Stimulated activated CD4-positive, alpha-beta T cell treated with anti-CD3 and anti-CD28 coated beads, Interleukin-2, amount 100 ng/mL, for 4 hours (primary cell): ENCODE measurements around the gene TSSK2.
A peak's percentile ranks its signal among the peaks of the same experiment; 100 is the strongest.

ENCODE experiments used
- DNase-seq: peaks from one replicate; pipeline ENCODE4 v3.0.0-alpha.2; 2020; ENCODE audit warnings: low read depth

TSSK2 gene

GRCh38 chr22:19106886-19107729 is 24.0 kb upstream of the TSSK2 start:
- DNase-seq: no peak

- DNase-seq: no peak
These were observed 23.4 kb upstream of the TSSK2 start for GRCh38 chr22:19107730-19108074.

- no peak for DNase-seq
These were observed 22.3 kb upstream of the TSSK2 start for GRCh38 chr22:19108807-19109197.

- no peak for DNase-seq
These were observed 21.7 kb upstream of the TSSK2 start for GRCh38 chr22:19109198-19110063.

- no peak for DNase-seq
These were observed 21.0 kb upstream of the TSSK2 start for GRCh38 chr22:19110064-19110458.

DNA sequence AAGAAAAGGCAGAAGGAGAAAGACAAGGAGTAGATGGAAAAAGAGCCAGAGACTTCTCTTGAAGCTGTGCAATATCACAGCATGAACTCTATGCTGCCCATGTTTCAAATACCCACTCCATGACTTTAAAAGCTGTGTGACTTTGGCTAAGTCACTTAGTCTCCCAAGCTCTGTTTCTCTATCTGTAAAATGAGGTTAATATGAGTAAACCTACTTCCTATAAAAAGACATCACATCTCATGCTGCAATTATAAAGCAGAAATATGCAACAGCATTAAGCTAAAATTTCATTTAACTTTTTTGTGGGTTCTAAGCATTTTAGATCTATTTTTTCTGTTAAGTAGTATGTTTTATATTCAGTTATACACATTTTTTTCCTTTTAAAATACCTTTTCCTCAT is 20.5 kb upstream of the TSSK2 start:
- DNase-seq: no peak

DNA sequence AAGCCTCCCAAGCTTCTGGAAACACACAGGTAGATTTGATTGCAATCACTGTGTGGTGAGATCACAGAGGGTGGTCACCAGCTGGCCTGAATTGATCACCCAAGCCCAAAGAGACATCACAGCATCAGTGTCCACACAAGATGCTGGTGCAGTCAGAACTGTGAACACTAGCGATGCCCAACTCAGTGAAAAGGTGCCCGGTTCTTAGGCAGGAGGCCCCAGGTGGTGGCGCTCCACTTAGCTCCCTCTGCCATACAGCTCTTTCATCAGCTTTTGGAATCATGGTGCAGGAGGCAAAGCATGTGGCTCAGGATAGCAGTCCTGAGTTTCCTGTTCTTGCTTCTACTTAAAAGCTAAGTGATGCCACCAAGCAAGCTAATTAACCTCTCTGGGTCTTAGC is 20.0 kb upstream of the TSSK2 start:
- DNase-seq: no peak

DNA sequence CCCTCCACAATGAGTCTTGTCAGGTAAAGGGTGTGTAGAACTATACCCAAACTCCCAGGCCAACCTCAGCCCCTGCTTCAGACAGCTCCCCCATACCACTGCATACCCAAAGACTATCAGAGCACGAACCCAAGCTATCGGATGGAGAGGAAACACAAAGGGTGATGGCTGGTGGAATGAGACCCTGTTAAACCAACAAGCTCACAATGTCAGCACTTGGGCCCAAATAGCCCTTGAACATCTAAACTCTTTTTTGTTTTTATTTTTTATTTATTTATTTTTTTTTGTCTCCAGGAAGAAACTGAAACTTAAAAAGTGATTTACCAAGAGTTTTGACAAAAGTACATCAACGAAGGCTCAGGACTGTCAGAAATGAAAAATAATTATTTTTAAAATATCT is 19.5 kb upstream of the TSSK2 start:
- DNase-seq: no peak

DNA sequence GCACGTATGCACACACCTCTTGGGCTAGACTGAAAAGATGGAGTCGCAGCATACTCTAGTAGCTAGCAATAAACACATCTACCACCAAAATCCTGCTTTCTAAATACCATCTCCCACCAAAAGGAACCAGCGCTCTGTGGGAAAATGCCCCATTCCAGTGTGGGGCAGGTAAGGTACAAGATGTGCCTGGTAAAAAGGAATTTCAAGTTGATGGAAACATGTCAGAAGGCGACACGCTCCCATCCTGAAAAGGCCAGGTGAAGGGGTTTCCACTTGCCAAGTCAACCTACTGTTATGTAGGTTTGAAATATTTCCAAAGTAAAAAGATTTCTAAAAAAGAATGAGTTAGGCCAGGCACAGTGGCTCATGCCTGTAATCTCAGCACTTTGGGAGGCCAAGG is 17.7 kb upstream of the TSSK2 start:
- DNase-seq: no peak

DNA sequence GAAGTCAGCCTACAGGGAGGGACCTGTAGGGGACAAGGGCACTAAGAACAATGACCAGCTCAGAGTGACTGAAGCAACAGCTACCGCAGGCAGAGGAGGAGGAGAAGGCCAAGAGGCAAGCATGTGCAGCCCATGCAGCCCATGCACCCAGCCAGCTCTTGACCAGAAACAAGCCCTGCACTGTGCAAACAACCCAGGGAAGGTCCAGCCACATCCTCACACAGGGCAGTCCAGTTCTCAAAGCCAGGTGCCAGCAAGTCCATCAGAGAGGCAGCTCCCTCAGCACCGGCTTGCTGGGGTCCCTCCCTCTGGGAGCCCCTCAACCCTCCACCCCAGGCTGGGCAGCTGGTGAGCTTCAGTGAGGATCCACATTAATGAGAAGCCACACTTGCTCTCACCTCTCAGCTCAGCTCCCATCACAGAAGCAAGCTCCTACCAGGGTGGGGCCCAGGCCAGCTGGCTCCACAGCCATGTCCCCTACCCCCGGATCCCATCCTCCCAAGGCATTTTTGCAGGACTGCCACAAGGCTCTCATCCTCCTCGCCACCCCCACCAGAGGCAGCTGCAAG is 16.0 kb upstream of the TSSK2 start:
- DNase-seq: no peak

DNA sequence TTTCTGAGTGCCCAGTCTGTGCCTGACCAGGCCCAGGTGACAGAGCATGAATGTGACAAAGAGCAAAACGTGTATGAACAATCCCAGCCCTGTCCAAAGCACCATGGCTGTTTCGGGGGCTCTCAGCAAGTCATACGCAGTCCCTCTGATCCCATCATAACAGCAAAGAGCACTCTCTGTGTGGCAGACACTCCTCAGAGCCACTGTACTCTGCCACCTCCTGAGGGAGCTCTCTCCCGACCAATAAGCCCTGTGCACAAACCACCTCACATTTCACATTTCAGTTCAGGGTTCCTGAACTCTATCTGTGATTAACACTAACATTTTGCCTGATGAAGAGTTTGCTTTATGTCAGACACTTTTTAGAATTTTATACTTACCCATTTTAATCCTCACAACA is 15.5 kb upstream of the TSSK2 start:
- no peak for DNase-seq

DNA sequence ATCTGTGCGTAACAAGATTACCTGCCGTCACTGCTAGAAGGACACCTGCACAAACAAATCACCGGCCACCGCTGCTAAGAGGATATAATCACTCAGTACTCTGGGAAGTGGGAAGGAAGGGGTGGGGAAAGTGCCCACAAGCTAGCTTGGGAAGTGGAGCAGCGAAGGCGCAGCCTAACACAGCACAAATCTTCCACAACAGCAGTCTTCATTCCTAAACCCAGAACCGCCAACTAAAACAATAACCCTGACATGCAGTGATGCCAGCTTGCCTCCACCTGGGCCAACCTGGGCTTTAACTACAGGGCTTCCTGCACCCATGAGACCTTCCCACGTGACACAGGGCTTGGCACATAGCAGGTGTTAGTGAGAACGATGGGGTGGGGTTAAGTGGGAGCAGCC is 14.0 kb upstream of the TSSK2 start:
- DNase-seq: no peak

- peak; percentile 31 for DNase-seq
These were observed 12.7 kb upstream of the TSSK2 start for GRCh38 chr22:19118329-19118880.

- no peak for DNase-seq
These were observed 11.2 kb upstream of the TSSK2 start for GRCh38 chr22:19119949-19120348.

GRCh38 chr22:19120829-19121630 is 10.1 kb upstream of the TSSK2 start:
- DNase-seq: no peak

- no peak for DNase-seq
These were observed 9.4 kb upstream of the TSSK2 start for GRCh38 chr22:19121631-19122142.

DNA sequence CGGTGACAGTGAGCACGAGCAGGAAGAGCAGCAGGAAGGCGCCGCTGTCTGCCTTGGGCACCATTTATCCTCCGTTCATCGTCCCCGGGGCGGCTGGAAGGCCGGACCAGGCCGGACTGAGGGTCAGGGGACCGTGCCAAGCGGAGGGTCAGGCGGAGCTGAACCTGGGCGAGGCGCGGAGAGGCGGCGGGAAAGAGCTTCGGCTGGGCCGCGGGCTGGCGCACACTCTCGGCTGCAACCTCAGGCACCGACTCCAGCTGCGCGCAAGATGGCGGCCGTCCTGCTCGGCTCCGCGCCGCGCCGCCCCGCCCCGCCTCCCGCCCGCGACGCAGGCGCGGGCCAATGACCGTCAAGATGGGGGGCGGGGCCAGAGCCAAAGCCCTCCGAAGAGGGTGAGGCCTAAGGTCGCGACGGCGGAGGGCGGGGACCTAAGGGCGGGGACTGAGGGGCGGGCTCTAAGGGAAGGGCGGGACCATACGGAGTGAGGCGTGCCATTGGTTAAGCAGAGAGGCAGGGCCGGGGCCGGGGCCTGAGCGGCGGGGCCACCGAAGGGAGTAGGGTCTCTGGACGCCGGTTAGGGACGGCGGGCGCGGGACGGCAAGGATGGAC is 8.9 kb upstream of the TSSK2 start, which contains the start of gene DGCR2:
TSS of gene DGCR2 (minus strand) at position 270 of the 609 bp plus-strand sequence. CDS start at position 64, 206 bp downstream.
- peak; percentile 94 for DNase-seq

GRCh38 chr22:19122752-19123492 is 8.2 kb upstream of the TSSK2 start:
- no peak for DNase-seq

- DNase-seq: no peak
These were observed 7.2 kb upstream of the TSSK2 start for GRCh38 chr22:19123936-19124335.

- no peak for DNase-seq
These were observed 6.7 kb upstream of the TSSK2 start for GRCh38 chr22:19124377-19124776.
